GM18873 (cell line): ENCODE measurements around the gene TCP11L2.
"Not testable (repeated sequence)": the region's sequence is repeated elsewhere in the genome, so short reads cannot be mapped to it uniquely, and the experiment has no call there.

Experiments used
- ATAC-seq: cut with Tn5 transposase; IDR thresholded peaks from one replicate; pipeline ENCODE4 v1.9.1; 2021; ENCODE audit warnings: mild to moderate bottlenecking, moderate library complexity, moderate number of reproducible peaks; ENCODE audit not compliant: unreplicated experiment, low FRiP score

The TCP11L2 gene

DNA sequence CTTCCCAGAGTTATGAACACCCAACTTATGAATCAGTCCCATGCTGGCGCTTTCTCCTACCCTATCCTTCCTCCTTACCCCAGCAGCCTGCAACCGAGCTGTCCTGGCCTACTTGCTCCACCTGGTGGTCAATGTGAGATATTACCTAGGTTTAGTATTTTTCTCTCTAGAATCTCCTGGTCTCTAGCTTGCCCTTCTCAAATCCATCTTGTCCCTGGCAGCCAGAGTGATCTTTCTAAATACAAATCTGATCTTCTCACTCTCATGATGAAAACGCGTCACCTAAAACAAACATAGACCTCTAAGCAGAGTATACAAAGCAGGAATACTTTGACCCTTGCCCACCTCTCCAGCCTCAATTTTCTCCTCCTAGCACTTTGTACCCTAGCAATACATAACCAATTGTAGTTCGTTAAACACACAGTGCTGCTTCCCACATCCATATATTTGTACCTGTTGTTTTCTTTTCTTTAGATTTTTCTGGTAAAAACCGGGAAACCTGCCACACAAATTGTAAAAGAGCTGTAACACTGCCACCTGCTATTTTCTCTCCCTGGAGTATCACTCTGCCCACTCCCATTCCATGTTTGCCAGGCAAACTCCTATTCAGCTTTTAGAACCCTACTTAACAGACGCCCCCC lies 20.0 kb upstream of the TCP11L2 start:
- no peak for ATAC-seq

DNA sequence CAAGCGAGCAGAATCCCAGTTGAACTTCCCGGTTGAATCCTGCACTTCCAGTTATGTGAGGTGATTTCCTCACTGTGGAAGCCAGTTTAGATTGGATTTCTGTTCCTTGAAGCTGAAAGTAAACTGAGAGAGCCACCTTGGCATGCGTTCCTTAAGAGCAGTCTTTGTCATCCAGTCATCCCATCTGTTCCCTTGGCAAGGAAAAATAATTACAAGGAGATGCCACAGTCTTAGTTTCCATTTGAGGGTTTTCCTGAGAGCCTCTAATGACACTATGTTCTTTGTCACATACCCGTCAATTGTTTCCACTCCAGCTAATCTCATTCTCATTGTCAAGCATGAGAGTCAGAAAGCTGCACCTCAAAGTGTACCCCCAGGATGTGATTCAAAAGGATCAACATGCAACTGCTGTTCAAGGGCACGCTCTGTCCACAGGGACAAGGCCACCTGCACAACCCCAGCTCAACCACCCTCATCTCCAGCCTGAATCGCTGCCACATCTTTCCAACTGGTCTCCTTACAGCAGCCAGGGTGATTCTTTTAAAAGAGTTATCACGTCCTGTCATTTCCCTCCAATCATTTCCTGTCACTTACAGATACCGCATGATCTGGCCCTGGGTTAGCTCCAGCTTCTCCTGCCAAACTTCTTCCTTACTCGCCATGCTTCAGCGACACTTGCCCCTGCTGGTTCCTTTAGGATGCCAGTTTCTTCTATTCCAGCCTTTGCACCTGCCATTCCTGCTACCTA lies 18.0 kb upstream of the TCP11L2 start:
- no peak for ATAC-seq

DNA sequence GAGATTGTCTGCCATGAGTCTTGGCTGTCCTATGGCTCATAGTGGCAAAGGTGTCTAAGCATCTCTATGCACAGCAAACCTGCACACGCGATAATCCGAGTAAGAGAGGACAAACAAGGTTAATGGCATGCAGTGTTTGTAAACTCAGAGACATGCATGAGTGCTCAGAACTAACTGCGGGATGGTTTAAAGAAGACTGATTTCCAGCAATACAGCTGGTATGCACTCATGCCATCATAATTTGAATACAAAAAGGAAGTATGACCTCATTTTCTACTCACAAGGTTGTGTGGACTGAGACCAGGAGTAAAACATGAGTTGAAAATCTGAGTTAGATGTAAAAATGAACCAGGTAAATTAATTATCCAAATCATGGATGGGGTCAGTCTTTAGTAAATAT lies 16.6 kb upstream of the TCP11L2 start:
- ATAC-seq: no peak

DNA sequence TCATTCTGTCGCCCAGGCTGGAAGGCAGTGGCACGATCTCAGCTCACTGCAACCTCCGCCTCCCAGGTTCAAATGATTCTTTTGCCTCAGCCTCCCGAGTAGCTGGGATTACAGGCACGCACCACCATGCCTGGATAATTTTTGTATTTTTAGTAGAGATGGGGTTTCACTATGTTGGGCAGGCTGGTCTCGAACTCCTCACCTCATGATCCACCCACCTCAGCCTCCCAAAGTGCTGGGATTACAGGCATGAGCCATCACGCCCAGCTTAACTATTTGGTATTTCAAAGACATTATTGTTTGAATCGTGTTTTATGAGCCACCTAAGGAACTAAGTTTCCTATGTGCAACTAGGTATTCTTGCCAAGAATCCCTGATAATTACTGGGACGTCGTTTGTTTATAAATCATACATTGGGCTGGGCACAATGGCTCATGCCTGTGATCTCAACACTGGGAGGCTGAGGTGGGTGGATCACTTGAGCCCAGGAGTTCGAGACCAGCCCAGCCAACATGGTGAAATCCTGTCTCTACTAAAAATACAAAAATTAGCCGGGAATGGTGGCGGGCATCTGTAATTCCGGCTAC lies 15.9 kb upstream of the TCP11L2 start:
- ATAC-seq: not testable (repeated sequence)

DNA sequence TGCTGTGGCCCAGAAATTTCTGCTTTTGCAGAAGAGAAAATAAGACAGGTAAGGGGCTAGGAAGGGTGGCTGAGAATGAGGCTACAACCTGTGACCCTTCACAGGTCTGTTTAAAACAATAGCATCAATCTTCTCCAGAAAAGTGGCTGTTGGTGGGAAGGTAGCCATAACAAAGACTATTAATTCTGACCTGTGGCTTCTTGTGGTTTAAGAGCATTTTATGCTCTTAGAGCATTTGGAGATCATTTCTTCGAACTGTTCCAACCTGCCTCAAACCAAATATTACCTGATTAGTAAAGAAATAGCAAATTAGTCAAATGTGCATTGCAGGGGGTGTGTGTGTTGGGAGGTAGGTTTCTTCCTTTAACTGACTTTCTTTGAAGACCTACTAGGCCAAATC lies 15.2 kb upstream of the TCP11L2 start:
- no peak for ATAC-seq

DNA sequence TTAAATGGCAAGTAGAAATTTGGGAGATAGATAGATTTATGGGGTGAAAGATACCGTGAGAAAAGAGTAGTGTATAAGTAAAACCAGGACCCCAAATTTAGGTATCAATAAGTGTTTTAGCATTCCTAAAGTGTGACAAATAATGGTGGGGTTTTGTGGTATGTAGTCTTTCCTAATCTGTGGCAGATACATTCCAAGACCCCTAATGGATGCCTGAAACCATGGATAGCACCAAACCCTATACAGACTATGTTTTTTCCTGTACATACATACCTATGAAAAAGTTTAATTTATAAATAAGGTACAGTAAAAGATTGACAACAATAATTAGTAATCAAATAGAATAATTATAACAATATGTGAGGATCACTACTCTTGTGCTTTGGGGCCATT lies 14.4 kb upstream of the TCP11L2 start:
- no peak for ATAC-seq

DNA sequence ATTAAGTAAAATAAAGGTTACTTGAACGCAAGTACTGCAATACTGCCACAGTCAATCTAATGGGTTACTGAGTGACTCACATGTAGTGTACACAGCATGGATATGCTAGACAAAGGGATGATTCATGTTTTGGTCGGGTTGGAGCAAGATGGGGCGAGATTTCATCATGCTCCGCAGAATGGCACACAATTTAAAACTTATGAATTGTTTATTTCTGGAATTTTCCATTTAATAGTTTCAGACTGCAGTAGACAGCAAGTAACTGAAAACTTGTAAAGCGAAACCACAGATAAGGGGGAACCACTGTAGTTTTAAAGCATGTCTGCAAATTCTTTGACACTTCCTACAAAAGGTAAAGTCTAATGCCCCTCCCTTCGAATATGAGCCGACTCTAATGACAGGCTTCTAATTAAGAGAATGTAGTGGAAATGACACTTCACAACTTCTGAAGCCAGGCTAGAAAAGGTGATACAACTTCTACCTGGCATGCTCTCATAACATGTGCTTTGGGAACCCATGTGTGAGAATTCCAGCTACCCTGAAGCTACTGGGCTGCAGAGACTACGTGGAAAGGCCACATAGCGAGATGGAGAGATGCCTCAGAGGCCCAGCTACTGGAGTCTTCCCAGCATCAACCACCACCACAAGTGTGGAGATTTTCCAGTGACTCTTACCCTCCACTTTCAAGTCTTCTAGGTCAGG lies 13.9 kb upstream of the TCP11L2 start:
- ATAC-seq: no peak

DNA sequence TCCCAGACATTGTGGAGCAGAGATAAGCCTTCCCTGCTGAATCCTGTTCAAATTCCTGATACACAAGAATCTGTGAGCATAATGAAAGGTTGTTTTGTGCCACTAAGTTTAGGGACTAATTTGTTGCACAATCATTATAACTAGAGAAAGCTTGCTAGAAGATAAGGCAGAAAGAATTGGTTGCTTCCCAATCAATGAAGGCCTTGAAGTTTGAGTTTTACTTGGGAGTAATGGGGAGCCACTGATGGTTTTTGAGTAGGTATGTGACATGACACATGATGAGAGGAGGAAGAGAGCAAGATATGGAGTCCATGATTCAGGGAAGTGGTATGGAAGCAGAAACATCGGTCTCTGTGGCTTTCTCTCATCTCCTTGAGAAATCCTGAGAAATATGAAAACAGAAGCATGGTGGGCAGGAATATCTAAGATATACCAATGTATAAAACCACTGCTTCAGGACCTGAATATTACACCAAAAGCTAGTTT lies 13.3 kb upstream of the TCP11L2 start:
- no peak for ATAC-seq

DNA sequence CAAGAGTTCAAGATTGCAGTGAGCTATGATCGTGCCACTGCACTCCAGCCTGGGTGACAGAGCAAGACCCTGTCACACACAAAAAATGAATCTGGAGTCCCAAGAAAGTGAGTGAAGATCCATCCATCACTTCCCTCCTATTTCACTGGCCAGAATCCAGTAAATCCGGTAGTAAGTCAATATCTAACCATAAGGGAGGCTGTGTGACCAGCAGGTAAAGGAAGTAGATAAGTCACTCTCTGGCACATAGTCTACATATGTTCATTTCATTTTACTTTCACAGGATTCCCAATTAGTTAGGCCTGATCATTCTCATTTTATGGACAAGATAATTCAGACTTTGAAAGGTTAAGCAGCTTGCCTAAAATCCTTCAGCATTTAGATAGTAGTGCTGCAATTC lies 11.9 kb upstream of the TCP11L2 start:
- no peak for ATAC-seq

DNA sequence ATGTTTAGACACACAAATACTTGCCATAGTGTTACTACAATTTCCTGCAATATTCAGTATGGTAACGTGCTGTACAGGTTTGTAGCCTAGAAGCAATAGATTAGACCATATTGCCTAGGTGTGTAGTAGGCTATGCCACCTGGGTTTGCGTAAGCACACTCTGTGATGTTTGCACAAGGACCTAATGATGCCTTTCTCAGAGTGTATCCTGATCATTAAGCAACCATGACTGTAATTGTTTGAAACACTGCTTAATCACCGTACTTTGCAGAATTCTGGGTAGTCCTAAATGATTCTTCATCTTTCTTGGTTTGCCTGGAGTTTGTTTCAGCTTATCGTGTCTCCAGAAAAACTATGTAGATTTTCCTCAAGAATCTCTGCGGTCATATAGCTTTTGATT lies 11.2 kb upstream of the TCP11L2 start:
- ATAC-seq: no peak

DNA sequence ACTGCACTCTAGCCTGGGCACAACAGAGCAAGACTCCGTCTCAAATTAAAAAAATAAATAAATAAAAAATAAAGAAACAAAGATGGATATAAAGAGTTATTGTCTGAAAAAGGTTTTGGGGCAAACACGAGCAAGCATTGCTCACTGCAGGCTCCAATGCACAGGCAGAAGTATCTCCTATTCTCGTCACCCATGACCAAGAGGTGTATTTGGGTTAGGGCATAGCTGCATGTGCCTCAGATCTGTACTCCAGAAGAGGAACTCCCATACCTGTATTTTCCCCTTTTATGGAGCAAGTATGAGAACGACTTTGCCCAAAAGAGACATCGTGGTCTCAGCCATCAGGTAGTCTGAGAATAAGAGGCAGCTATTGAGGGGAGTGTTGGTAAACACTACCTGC lies 10.2 kb upstream of the TCP11L2 start:
- no peak for ATAC-seq

DNA sequence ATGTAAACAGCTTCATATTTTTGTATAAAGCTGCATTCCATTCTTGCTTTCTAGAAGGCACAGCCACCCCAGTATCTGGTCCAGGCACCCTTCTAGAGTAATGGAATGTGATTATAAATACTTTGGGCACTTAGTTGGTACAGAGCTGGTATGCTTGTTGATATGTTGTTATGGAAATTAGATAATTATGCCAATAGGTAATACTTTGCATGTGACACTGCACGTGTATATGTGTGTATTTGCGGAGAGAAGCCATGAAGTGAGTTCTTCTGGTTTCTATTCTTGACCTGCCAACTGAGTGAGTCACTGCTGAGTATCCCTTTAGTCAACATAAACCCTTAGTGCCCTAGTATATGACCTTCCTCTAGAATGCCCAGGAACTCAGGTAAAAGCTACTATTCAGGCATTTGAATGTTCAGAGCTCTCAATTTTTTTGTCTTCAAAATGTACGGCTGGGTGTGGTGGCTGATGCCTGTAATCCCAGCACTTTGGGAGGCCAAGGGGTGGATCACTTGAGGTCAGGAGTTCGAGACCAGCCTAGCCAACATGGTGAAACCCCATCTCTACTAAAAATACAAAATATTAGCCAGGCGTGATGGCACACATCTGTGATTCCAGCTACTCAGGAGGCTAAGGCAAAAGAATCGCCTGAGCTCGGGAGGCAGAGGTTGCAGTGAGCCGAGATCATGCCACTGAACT lies 6.2 kb upstream of the TCP11L2 start:
- ATAC-seq: no peak

DNA sequence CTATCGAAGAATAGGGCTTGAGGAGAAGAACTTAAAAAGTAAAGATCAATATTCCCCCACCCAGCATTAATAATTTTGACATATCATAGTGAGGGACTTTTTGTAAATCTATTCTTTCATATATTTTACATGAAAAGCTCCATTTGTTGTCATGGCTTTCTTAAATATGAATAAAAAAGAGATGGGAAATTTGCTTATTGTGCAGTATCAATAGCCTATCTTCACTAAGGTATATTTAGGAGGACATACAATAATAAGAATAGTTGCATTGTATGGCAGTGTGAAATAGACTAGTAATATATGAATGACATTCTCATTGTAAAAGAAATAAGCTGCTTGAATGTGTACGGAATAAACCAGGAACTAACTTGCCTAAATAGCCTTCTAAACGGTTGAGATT lies 5.5 kb upstream of the TCP11L2 start:
- no peak for ATAC-seq

DNA sequence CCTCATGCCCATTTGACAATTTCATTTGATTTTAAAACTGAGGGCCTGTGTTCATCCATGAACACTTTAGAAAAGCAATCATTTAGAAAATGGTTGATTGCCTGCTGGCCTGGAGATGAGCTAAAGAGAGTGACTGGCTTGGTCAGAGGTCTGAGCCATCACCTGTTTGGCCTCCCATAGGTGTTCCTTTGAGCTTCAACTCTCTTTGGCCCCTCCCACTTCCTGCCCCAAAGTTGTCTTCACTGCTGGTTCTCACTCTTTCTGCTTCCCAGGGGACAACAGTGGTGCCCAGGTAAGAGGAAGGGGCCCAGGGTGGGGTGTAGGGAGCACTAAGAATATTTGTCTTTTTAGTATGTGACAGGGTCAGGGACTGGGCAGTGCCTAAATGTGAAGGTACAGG lies 4.9 kb upstream of the TCP11L2 start:
- ATAC-seq: no peak

DNA sequence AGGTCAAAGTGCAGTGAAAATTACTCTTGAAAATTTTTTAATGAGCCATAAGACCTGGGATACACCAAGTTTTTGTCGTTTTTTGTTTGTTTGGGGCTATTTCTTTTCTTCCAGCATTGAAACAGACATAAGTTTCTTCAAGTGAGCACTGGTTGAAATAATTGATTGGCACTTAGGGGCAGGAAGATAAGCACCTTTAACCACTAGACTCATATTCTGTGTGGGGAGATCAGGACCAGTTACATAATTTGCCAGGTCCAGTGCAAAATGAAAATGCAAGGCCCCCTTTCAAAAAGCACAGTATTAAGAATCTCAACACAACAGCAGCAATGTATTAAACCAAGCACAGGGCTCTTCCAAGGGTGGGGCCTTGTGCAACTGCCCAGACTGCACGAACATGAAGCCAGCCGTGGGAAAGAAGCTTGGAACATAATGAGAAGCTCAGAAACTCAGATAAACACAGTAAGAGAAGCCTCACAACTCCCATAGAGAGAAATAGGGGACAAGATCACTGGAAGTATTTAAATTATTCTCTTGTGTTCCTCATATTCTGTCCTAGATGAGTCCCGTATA lies 3.2 kb upstream of the TCP11L2 start:
- ATAC-seq: no peak

DNA sequence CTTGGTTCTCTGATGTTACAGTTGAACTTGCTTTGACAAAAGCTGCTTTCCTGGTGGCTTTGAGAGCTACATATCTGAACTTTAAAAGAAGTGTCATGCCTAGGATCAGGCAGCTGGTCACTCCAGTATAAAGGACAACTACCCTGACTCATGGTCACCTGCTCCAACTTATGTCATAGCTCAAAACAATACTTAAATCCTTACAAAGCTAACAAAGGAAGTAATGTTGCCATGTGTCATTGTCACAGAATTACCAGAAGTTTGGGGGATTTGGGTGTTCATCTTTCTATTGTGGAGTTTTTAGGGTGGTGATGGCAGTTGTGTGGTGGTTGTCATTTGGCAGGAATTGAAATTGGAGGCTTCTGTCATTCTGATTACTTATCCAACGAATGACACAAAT lies 1.8 kb upstream of the TCP11L2 start:
- no peak for ATAC-seq

DNA sequence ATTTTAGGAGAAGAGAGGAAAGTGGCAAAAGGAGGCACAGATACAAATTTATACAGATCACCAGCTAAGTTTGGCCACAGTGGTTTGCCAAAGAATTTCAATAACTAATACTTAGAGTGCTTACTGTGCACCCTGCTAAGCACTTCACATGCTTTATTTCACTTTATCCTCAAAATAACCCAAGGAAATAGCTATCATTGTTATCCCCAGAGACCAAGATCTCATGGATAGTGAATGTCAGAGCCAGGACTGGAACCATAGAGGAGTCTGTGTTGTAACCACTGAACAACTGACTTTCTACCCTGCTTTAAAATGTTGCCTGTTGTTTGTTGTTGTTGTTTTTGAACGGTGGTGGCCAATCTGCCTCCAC lies 1.3 kb upstream of the TCP11L2 start:
- no peak for ATAC-seq

DNA sequence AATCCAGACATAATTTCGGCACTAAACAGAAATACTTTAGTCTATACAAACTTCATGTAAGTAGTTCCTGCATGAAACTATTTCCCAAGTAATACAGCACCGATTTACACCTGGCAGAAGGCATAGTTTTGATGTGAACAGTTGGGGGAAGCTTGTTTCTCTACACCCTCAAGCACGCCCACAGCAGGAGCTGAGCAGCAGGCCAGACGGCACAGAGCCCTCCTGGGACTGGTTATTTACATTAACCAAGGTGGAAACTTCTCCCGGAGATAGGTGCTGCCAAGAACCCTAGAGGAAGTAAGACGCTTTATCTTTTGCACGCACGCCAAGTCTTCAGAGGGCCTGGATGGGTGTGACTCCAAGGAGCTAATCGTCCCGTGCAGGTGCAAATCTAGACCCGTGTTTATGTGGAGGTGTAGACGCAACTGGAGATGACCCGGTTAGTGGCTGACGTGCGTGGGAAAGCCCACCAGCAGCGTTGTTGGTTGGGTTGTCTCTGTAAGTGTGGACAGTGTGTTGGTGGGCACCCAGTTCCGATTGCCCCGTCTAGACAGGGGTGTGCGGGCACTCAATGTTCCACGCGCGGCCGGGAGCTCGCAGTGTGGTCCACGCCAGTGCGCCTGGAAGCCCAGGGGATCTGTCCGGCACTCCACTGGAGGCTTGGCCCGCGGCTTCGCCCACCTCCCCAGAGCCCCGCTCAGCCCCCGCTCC lies 767 bp upstream of the TCP11L2 start:
- ATAC-seq: peak; percentile 66

DNA sequence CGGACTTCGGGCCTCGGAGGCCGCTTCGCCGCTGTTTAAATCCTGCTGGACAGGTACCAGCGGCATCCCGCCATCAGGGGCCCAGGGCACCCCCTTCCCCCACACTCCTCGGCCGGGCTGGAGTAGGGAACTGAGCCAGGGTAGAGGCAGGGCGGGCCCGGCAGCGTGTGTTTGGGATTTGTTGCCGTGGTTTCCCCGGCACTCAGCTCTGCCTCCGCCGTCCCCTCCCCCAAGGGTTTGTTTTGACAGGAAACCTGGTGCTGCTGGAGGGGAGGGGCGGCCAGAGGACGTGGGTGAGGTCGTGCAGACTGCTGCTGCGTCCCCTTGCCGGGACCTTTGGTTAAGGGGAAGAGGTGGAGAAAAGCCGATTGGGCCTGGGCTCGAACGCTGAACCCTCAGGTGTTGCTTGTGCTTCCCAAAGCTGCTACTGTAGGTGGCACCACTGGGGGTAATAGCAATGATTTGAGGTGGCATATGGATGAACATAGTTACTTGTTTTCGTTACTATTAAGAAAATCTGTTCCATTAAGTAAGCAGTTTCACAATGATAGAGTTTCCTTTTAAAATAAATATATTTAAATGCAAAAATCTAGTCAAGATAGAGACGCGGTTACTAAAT lies 778 bp downstream of the TCP11L2 start:
- no peak for ATAC-seq
